ENCODE data around the gene GRM7.

GRM7 gene

GRCh38 chr3:7745711-7746110, 884.8 kb downstream of the GRM7 start:
- no peak for DNase-seq

- DNase-seq = no peak
Observed at GRCh38 chr3:7749931-7750695, 889.2 kb downstream of the GRM7 start.

GRCh38 chr3:7752005-7752404, 891.1 kb downstream of the GRM7 start:
- DNase-seq = no peak

GRCh38 chr3:7754653-7755441, 893.9 kb downstream of the GRM7 start:
- DNase-seq = no peak

GRCh38 chr3:7759630-7760029, 898.7 kb downstream of the GRM7 start:
- no peak for DNase-seq

GRCh38 chr3:7760718-7761117, 899.8 kb downstream of the GRM7 start:
- no peak for DNase-seq

- DNase-seq = no peak
Observed at GRCh38 chr3:7764115-7764514, 903.2 kb downstream of the GRM7 start.

GRCh38 chr3:7766530-7766929, 905.6 kb downstream of the GRM7 start:
- no peak for DNase-seq

GRCh38 chr3:7779331-7779730, 918.4 kb downstream of the GRM7 start:
- no peak for DNase-seq

GRCh38 chr3:7781395-7781794, 920.5 kb downstream of the GRM7 start:
- no peak for DNase-seq

- no peak for DNase-seq
Observed at GRCh38 chr3:7787871-7788828, 927.2 kb downstream of the GRM7 start.

- DNase-seq = no peak
Observed at GRCh38 chr3:7788881-7789280, 928.0 kb downstream of the GRM7 start.

GRCh38 chr3:7789324-7789723, 928.4 kb downstream of the GRM7 start:
- DNase-seq = no peak

GRCh38 chr3:7790141-7790540, 929.2 kb downstream of the GRM7 start:
- no peak for DNase-seq

Data from DMS 273 treated with DMSO at 0.1 percent for 48 hours (cell line).